Measurements from ENCODE around the gene XPC.

Gene XPC

GRCh38 chr3:14169871-14170270 lies 8.5 kb downstream of the XPC start:
- DNase-seq: no peak

- DNase-seq: no peak
Measured at GRCh38 chr3:14169435-14169834, 9.0 kb downstream of the XPC start.

GRCh38 chr3:14166877-14167603 lies 11.4 kb downstream of the XPC start:
- DNase-seq: no peak

- no peak for DNase-seq
Measured at GRCh38 chr3:14162178-14162577, 16.2 kb downstream of the XPC start.

GRCh38 chr3:14161282-14161681 lies 17.1 kb downstream of the XPC start:
- DNase-seq: no peak

- no peak for DNase-seq
Measured at GRCh38 chr3:14159426-14159825, 19.0 kb downstream of the XPC start.

GRCh38 chr3:14158370-14158769 lies 20.0 kb downstream of the XPC start:
- DNase-seq: no peak

- no peak for DNase-seq
Measured at GRCh38 chr3:14157951-14158350, 20.4 kb downstream of the XPC start.

GRCh38 chr3:14156843-14157561 lies 21.4 kb downstream of the XPC start:
- DNase-seq: no peak

GRCh38 chr3:14156201-14156600 lies 22.2 kb downstream of the XPC start:
- no peak for DNase-seq

GRCh38 chr3:14154895-14155440 lies 23.4 kb downstream of the XPC start:
- DNase-seq: no peak

- no peak for DNase-seq
Measured at GRCh38 chr3:14154276-14154675, 24.1 kb downstream of the XPC start.

- no peak for DNase-seq
Measured at GRCh38 chr3:14153663-14154062, 24.7 kb downstream of the XPC start.

GRCh38 chr3:14152963-14153355 lies 25.4 kb downstream of the XPC start:
- DNase-seq: no peak

GRCh38 chr3:14152233-14152962 lies 26.0 kb downstream of the XPC start:
- DNase-seq: no peak

- no peak for DNase-seq
Measured at GRCh38 chr3:14151471-14152083, 26.8 kb downstream of the XPC start.

- DNase-seq: no peak
Measured at GRCh38 chr3:14150491-14151230, 27.7 kb downstream of the XPC start.

- DNase-seq: no peak
Measured at GRCh38 chr3:14150078-14150477, 28.3 kb downstream of the XPC start.

- DNase-seq: no peak
Measured at GRCh38 chr3:14148041-14148985, 30.1 kb downstream of the XPC start.

- DNase-seq: no peak
Measured at GRCh38 chr3:14147617-14148016, 30.8 kb downstream of the XPC start.

- DNase-seq: no peak
Measured at GRCh38 chr3:14147066-14147435, 31.4 kb downstream of the XPC start.

Measured in CD4-positive, alpha-beta T cell treated with Interleukin-12 subunit alpha and Interleukin-12 subunit beta, for 1 hour (primary cell).